ENCODE data around the gene DHRS1. TPM values are rescaled to one million over a fixed set of nuclear protein-coding genes. Genes with fewer than 3 reads are reported as not detected.

The DHRS1 gene
- total RNA-seq, 1 donor, result 13.8 TPM

DNA sequence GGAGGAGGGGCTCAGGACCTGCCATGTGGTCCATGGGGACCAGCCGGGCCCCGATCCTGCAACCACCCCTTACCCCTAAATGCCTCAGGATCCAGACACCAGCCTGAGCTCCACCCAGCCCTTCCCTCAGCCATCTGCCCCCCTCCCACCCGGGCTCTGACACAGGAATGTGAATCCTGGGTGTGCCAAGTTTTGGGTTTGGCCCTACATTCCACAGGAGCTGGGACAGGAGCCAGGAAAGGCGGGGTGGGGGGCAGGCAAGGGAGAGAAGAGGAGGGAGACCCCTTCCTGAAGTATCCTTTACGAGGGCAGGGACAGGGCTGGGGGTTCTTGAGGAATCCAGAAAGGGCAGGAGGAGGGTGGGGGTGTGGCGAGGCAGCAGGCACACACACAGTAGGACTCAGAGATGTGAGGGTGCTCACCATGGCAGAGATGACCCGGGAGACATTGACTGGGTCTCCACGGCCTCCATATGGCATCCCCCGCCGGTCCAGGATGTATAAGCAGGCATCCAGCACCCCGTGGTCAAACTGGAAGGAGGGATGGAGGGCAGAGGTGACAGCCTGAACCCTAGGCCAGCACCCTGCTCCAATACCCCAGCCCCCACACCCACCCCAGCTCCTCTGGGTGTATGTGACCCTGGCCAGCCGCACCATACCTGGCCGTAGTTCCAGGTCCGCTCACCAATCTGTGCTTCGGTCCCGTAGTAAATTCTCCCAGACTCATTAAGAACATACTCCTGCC lies 40.1 kb downstream of the DHRS1 start:
- H3K4me3 ChIP-seq (ENCODE audit: low read depth, low read length), result no peak overlapping the region
- TF ChIP-seq, protein P1, sequence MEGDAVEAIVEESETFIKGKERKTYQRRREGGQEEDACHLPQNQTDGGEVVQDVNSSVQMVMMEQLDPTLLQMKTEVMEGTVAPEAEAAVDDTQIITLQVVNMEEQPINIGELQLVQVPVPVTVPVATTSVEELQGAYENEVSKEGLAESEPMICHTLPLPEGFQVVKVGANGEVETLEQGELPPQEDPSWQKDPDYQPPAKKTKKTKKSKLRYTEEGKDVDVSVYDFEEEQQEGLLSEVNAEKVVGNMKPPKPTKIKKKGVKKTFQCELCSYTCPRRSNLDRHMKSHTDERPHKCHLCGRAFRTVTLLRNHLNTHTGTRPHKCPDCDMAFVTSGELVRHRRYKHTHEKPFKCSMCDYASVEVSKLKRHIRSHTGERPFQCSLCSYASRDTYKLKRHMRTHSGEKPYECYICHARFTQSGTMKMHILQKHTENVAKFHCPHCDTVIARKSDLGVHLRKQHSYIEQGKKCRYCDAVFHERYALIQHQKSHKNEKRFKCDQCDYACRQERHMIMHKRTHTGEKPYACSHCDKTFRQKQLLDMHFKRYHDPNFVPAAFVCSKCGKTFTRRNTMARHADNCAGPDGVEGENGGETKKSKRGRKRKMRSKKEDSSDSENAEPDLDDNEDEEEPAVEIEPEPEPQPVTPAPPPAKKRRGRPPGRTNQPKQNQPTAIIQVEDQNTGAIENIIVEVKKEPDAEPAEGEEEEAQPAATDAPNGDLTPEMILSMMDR (IDR thresholded peaks at IDR 0.05; ENCODE audit: insufficient read depth, low read depth, low read length), result no peak
- DNase-seq (ENCODE audit: low read depth), result no peak

DNA sequence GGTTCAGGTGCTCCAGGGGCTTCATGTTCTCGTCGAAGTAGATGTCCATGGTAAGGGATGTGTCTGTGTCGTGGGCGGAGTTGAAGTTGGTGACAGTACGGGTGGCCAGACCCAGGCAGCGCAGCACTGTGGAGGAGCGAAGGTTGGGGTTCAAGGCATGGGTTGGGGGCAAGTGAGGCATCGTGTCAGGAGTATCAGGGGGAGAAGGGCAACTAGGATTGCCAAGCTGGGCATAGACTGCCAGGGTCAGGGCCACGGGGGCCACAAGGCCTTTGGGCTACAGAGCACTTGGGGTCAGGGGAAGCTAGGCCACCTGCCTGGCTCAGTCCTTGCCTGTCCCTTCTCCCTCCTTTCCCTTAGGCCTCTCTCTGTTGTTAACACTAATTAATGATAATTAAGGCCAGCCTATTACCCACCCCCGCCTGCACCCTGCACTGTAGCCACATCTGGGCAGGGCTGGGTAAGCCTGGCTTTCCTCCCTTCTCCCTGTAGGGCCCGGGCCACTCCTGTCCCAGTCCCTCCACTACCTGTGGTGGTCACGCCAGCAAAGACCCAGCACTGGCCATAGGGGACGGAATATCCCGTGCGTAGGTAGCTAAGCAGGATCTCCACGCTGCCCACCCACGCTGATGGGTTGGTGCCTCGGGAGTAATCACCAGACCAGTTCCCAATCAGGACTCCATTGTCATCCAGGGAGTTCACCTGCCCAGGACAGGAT lies 40.9 kb downstream of the DHRS1 start:
- no peak for DNase-seq (ENCODE audit: low read depth)
- H3K4me3 ChIP-seq (ENCODE audit: low read depth, low read length), result no peak overlapping the region
- TF ChIP-seq, protein P1 (IDR thresholded peaks at IDR 0.05; ENCODE audit: insufficient read depth, low read depth, low read length), result no peak

DNA sequence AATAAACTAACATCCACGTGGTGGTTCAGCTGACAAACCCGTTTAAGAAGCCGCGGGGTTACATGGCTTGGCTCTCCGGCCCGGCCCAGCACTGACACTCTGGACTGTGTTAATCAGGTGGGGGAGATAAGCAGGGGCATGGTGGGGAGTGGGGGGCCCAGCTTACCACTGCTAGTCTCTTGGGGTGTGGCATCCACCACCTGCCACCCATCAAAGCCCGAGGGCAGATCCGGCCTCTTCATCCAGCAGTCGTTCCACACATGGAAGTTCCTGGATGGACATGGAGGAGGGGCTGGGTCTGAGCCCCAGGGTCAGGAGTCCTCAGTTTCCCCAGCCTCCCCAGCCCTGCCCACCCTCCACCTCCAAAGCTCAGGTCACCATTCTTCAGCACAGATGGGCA lies 41.5 kb downstream of the DHRS1 start:
- H3K4me3 ChIP-seq (ENCODE audit: low read depth, low read length), result no peak overlapping the region
- DNase-seq (ENCODE audit: low read depth), result no peak
- TF ChIP-seq, protein P1 (IDR thresholded peaks at IDR 0.05; ENCODE audit: insufficient read depth, low read depth, low read length), result no peak

DNA sequence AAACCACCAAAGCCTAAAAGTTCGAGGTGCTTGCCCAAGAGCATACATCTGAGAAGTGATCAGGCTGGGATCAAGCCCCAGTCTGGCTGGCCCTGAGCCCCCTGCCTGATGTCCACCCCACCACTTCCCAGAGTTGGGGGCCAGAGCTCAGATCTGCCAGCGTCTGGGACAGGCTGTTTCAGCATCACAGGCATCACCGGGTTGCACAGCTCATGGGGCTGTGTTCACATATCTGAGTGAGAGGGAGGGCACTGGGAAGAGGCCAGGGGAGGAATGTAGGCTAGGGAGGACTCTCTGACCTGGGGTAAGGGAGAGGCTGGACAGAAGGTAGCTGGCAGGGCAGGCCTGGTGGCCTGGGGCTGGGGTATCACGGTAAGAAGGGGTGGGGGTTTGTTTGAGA lies 42.6 kb downstream of the DHRS1 start:
- TF ChIP-seq, protein P1 (IDR thresholded peaks at IDR 0.05; ENCODE audit: insufficient read depth, low read depth, low read length), result no peak
- DNase-seq (ENCODE audit: low read depth), result no peak
- H3K4me3 ChIP-seq (ENCODE audit: low read depth, low read length), result no peak overlapping the region

DNA sequence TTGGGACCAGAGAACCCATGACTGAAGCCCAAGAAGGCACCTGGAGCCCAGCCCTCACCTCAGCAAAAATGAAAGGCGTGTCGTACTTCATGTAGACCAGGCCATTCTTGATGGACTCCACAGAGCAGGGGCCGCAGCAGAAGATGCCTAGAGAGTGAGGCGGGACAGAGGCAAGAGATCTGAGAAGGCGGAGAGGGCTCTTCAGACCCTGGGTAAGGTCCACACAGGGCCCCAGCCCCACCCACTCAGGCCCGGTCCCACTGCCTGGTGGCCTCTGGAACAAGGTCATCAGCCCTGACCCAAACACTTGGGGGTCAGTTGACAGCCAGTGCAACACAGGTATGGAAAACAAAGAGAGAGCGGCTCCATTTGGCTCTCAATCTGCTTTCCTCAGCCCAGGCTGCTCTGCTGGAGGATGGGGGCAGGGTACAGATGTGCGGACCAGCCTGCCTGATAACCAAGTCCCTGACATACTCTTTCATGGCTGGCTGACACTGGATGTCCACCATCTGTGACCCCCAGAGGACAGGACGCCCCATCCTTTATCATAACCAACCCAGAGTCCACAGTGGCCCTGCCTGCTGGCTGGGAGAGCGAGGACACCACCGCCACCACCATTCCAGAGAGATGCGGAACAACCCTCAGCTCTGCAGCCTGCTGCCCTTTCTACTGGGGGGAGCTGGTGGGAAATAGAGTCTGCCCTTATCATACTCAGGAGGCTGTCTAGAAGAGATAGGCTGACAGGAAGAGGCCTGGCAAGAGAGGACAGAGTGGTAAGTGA lies 43.5 kb downstream of the DHRS1 start:
- TF ChIP-seq, protein P1 (IDR thresholded peaks at IDR 0.05; ENCODE audit: insufficient read depth, low read depth, low read length), result no peak
- no peak overlapping the region for H3K4me3 ChIP-seq (ENCODE audit: low read depth, low read length)
- no peak for DNase-seq (ENCODE audit: low read depth)

DNA sequence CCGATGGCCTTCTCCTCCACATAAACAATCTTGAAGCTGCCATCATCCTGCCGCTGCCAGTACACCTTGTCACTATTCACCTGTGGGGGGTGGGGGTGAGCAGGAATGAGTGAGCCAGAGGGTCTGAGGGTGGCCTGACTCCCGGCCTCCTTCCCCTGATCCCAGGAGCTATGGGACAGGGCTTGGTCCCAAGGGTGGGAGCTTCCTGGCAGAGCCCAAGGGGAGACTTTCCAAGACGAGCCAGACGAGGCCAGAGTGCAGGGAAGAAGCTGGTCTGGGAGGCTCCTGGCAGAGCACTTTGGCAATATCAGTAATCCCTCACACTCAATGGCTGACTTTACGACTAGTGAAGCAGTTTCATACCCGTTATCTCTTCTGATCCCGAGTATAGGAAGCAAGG lies 44.1 kb downstream of the DHRS1 start:
- no peak for DNase-seq (ENCODE audit: low read depth)
- H3K4me3 ChIP-seq (ENCODE audit: low read depth, low read length), result no peak overlapping the region
- TF ChIP-seq, protein P1 (IDR thresholded peaks at IDR 0.05; ENCODE audit: insufficient read depth, low read depth, low read length), result no peak
